Astrocyte of the cerebellum (primary cell): ENCODE data around the gene PSMF1.

ENCODE experiments used
- DNase-seq: peaks from one replicate; pipeline ENCODE4 v3.0.0-alpha.2; 2011; ENCODE audit warnings: low read depth
- H3K4me3 ChIP-seq: 2 replicates; pipeline ENCODE4 v1.5.1; 2011; ENCODE audit warnings: mild to moderate bottlenecking, low read depth, low read length, moderate library complexity
- in situ Hi-C: cut with HindIII; loops from 2 replicates; pipeline ENCODE4 v1.10.0; 2017; ENCODE audit warnings: low sequenced_read_pairs
- TF ChIP-seq, protein P1 (sequence below): IDR thresholded peaks from 2 replicates; pipeline ENCODE4 v1.5.1; 2012; ENCODE audit warnings: low read length, low read depth, moderate library complexity, mild to moderate bottlenecking; ENCODE audit errors: missing control alignments

The PSMF1 gene

DNA sequence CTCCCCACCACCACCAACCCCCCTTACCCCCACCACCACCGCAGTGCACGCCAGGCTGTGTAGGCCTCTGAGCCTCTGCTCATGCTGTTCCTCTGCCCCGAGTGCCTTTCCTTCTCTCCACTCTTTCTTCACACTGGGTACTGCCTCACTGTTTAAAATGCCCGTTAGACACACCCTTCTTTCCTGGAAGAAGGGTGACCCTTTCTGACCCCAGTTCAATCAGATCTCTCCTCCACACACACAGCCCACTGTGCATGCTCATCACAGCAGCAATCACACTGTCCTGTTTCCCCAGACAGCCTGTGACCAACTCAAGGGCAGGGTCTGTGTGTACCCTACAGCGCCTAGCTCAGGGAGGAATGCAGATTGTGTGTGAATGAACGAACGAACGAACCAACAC is 56.4 kb downstream of the PSMF1 start:
- H3K4me3 ChIP-seq = no peak overlapping the region
- TF ChIP-seq, protein P1, sequence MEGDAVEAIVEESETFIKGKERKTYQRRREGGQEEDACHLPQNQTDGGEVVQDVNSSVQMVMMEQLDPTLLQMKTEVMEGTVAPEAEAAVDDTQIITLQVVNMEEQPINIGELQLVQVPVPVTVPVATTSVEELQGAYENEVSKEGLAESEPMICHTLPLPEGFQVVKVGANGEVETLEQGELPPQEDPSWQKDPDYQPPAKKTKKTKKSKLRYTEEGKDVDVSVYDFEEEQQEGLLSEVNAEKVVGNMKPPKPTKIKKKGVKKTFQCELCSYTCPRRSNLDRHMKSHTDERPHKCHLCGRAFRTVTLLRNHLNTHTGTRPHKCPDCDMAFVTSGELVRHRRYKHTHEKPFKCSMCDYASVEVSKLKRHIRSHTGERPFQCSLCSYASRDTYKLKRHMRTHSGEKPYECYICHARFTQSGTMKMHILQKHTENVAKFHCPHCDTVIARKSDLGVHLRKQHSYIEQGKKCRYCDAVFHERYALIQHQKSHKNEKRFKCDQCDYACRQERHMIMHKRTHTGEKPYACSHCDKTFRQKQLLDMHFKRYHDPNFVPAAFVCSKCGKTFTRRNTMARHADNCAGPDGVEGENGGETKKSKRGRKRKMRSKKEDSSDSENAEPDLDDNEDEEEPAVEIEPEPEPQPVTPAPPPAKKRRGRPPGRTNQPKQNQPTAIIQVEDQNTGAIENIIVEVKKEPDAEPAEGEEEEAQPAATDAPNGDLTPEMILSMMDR = no peak
- in situ Hi-C loops = no loop called here
- no peak for DNase-seq

DNA sequence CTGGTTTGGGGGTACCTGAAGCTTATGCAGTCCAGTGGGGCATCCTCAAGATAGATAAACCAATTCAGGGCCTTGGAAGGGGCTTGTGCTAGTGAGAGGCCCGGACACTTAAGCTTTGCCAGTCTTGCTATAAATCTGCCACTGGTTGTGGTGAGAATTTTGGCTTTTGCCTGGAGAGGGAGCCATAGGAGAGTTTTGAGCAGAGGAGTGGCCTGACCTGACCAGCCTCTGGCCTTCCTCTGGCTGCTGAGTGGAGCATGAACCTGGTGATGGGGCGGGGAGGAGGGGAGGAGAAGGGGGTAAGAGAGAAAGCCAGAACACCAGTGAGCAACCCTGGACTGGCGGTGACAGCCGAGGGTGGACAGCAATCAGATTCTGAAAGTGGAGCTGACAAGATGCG is 59.3 kb downstream of the PSMF1 start:
- in situ Hi-C loops = no loop called here
- no peak for DNase-seq
- TF ChIP-seq, protein P1 = no peak
- H3K4me3 ChIP-seq = no peak overlapping the region

DNA sequence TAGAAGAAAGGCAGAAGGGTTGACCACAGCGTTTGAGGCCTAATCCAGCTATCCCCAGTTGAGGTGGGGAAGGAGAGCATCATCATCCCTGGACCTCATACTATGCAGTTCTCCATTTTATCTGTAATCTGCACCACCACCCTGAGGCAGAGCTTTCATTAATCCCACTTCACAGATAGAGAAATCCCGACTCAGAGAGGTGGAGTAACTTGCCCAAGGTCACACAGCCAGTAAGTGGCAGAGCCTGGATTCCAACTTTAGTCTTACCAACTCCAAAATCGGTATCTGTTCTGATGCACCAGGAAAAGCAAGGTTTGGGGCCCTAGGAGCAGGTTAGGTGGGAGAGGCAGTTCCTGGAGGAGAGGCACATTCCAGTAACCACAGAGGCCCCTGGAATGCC is 59.7 kb downstream of the PSMF1 start:
- TF ChIP-seq, protein P1 = no peak
- DNase-seq = no peak
- in situ Hi-C loops = no loop called here
- H3K4me3 ChIP-seq = no peak overlapping the region

DNA sequence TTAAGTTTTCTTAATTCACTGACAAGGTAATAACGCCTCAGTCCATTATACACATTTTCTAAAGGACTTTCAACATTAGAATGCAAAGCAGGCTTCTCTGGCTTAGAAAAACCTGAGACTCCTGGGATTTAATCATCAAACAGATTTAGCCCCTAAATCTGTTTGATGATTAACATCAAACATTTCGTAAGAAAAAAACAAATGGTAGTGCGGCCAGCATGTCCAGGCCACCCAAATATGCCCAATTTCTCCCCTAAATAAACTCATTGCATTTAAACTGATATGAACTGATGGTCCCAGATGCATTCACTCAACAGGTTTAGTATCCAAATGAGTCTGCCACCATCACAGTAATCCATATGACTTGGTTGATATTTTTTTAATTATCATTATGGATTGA is 60.2 kb downstream of the PSMF1 start:
- TF ChIP-seq, protein P1 = no peak
- DNase-seq = no peak
- in situ Hi-C loops = no loop called here
- H3K4me3 ChIP-seq = no peak overlapping the region

DNA sequence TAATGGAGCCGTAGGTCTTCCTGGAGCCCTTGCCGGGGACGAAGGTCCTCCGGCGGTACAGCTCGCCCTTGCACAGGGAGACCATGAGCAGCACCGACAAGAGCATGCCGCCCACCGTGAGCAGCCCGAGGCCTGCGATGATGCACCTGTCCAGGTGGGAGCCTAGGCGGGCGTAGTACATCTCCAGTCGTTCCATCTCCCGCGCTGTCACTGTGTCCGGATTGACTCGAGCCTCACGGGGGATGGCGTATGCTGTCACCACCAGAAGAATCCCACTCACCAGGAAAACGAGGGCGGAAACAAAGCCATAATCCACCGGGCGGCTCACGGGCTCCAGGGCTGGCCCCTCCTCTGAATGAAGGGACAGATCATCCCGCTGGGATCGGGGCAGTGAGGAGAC is 62.5 kb downstream of the PSMF1 start:
- no peak for DNase-seq
- in situ Hi-C loops = no loop called here
- no peak overlapping the region for H3K4me3 ChIP-seq
- TF ChIP-seq, protein P1 = no peak

DNA sequence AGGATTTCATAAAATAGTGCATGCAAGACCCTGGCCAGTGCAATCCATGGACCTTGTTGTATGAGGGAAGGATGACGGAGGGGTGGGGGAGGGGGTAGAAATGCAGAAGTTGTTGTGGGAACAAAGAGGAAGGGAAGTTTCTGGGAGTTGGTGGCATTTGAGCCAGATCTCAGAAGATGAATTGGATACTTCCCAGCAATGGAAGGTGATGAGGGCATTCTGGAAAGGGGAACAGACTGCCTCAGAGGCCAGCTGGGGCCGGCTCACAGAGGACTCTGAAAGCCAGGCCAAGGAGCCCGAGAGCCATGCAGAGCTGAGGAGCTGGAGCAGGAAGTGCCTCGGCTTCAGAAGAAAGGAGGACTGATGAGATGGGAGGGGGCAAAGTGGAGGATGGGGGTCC is 63.7 kb downstream of the PSMF1 start:
- TF ChIP-seq, protein P1 = no peak
- no peak for DNase-seq
- in situ Hi-C loops = no loop called here
- H3K4me3 ChIP-seq = no peak overlapping the region

DNA sequence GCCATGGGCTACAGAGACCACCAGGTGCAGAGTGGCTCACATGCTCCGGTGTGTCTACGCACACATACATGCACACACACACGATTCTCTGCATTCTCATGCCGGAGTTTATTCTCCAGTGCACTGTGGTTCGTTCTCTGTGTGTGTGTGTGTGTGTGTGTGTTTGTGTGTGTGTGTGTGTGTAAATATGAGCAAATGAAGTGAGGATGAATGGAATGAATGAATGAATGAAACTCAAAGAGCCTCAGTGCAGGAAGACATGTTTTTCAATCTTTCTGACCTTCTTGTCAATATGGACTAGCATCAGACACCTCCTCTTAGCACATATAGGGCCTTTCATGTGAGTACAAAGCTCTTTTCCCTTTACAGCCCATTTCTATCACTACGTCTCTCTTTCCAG is 64.8 kb downstream of the PSMF1 start:
- DNase-seq = no peak
- H3K4me3 ChIP-seq = no peak overlapping the region
- TF ChIP-seq, protein P1 = no peak
- in situ Hi-C loops = no loop called here
